GM21825 (cell line): Measurements from ENCODE around the gene HRG.
"Not testable (repeated sequence)": the region's sequence is repeated elsewhere in the genome, so short reads cannot be mapped to it uniquely, and the experiment has no call there.

Experiments
- ATAC-seq: cut with Tn5 transposase; IDR thresholded peaks from one replicate; pipeline ENCODE4 v1.9.1; 2021; ENCODE audit warnings: mild to moderate bottlenecking, moderate library complexity; ENCODE audit not compliant: unreplicated experiment

The HRG gene

GRCh38 chr3:186678604-186679003 is 12.8 kb downstream of the HRG start:
- ATAC-seq, result no peak

GRCh38 chr3:186679151-186679550 is 13.3 kb downstream of the HRG start:
- no peak for ATAC-seq

- no peak for ATAC-seq
These were observed 15.1 kb downstream of the HRG start for GRCh38 chr3:186680869-186681268.

- ATAC-seq, result no peak
These were observed 17.0 kb downstream of the HRG start for GRCh38 chr3:186682812-186683211.

GRCh38 chr3:186683979-186684378 is 18.2 kb downstream of the HRG start:
- no peak for ATAC-seq

GRCh38 chr3:186686475-186686874 is 20.7 kb downstream of the HRG start:
- not testable (repeated sequence) for ATAC-seq

GRCh38 chr3:186687120-186687651 is 21.4 kb downstream of the HRG start:
- no peak for ATAC-seq

- not testable (repeated sequence) for ATAC-seq
These were observed 24.5 kb downstream of the HRG start for GRCh38 chr3:186690304-186690703.

GRCh38 chr3:186691676-186692075 is 25.9 kb downstream of the HRG start:
- ATAC-seq, result no peak

GRCh38 chr3:186693843-186694242 is 28.0 kb downstream of the HRG start:
- ATAC-seq, result no peak

- no peak for ATAC-seq
These were observed 28.6 kb downstream of the HRG start for GRCh38 chr3:186694288-186695032.

GRCh38 chr3:186696522-186696921 is 30.7 kb downstream of the HRG start:
- no peak for ATAC-seq

GRCh38 chr3:186697510-186697909 is 31.7 kb downstream of the HRG start:
- no peak for ATAC-seq

GRCh38 chr3:186700267-186700666 is 34.5 kb downstream of the HRG start:
- no peak for ATAC-seq

- ATAC-seq, result not testable (repeated sequence)
These were observed 36.6 kb downstream of the HRG start for GRCh38 chr3:186702451-186702850.

GRCh38 chr3:186705882-186706780 is 40.3 kb downstream of the HRG start:
- peak; percentile 92 for ATAC-seq

GRCh38 chr3:186708983-186709679 is 43.3 kb downstream of the HRG start:
- ATAC-seq, result no peak

- ATAC-seq, result not testable (repeated sequence)
These were observed 44.9 kb downstream of the HRG start for GRCh38 chr3:186710694-186711093.

- no peak for ATAC-seq
These were observed 47.7 kb downstream of the HRG start for GRCh38 chr3:186713499-186713898.

- ATAC-seq, result no peak
These were observed 51.2 kb downstream of the HRG start, which contains the start of gene KNG1 for GRCh38 chr3:186717039-186717457. TSS of gene KNG1 (plus strand) at chr3:186717359. CDS start at chr3:186717543, 184 bp downstream.
